Stimulated activated CD8-positive, alpha-beta memory T cell treated with anti-CD3 and anti-CD28 coated beads, Interleukin-7, amount 100 ng/mL, for 4 hours (primary cell): ENCODE results near the gene RANBP1.

Source experiments
- DNase-seq, 2 donors: peaks; one replicate each; pipeline ENCODE4 v3.0.0-alpha.2; 2020; ENCODE audit warnings: low read depth in 2 of 2

The RANBP1 gene

GRCh38 chr22:20107951-20108756 lies 7.8 kb upstream of the RANBP1 start:
- DNase-seq = no peak

- no peak for DNase-seq
These were observed 7.1 kb upstream of the RANBP1 start for GRCh38 chr22:20108757-20109230.

- no peak for DNase-seq
These were observed 6.2 kb upstream of the RANBP1 start for GRCh38 chr22:20109411-20110358.

- DNase-seq = no peak
These were observed 5.4 kb upstream of the RANBP1 start for GRCh38 chr22:20110359-20110985.

- DNase-seq = no peak
These were observed 4.7 kb upstream of the RANBP1 start for GRCh38 chr22:20111045-20111688.

GRCh38 chr22:20111689-20112622 lies 3.9 kb upstream of the RANBP1 start:
- no peak for DNase-seq

GRCh38 chr22:20112623-20113511 lies 3.0 kb upstream of the RANBP1 start:
- DNase-seq = no peak

GRCh38 chr22:20113551-20114310 lies 2.2 kb upstream of the RANBP1 start:
- DNase-seq = no peak

- no peak for DNase-seq
These were observed 1.1 kb upstream of the RANBP1 start for GRCh38 chr22:20114506-20115475.

GRCh38 chr22:20116376-20116950 lies 559 bp downstream of the RANBP1 start:
- no peak for DNase-seq

GRCh38 chr22:20116951-20117632 lies 1.2 kb downstream of the RANBP1 start, which contains the start of gene TRMT2A:
TSS of gene TRMT2A (minus strand) at chr22:20117226. CDS start at chr22:20116906, 320 bp downstream.
- peak; percentile 92 to 96 for DNase-seq

- peak; percentile 72 to 78 for DNase-seq
These were observed 1.9 kb downstream of the RANBP1 start for GRCh38 chr22:20117633-20118299.

GRCh38 chr22:20118300-20119020 lies 2.6 kb downstream of the RANBP1 start:
- no peak for DNase-seq

GRCh38 chr22:20121856-20122415 lies 6.0 kb downstream of the RANBP1 start:
- no peak for DNase-seq
